ENCODE measurements around the gene DMD.

DNA sequence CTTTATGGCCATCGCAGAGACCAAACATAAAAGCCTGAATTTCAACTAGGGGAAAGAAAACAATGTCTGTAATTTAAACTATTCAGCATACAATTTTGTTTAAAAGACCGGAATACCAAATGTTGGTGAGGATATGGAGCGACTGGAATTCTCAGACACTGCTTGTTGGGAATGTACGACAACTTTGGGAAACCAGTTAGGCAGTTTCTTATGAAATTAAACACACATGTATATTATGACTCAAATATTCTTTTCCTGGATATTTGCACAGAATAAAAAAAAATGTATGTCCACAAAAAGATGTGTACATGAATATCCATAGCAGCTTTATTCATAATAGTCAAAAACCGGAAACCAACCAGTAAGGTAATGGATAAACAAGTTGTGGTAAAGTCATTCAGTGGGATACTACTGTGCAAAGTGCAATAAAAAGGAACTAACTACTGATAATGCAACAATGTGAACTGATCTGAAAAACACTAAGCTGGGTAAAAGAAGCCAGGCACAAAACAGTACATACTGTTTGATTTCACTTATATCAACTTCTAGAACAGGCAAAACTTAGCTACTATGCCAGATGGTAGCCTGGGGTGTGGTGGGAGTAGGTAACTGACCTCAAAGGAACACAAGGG lies 1986.9 kb downstream of the DMD start:
- TF ChIP-seq, protein P1, sequence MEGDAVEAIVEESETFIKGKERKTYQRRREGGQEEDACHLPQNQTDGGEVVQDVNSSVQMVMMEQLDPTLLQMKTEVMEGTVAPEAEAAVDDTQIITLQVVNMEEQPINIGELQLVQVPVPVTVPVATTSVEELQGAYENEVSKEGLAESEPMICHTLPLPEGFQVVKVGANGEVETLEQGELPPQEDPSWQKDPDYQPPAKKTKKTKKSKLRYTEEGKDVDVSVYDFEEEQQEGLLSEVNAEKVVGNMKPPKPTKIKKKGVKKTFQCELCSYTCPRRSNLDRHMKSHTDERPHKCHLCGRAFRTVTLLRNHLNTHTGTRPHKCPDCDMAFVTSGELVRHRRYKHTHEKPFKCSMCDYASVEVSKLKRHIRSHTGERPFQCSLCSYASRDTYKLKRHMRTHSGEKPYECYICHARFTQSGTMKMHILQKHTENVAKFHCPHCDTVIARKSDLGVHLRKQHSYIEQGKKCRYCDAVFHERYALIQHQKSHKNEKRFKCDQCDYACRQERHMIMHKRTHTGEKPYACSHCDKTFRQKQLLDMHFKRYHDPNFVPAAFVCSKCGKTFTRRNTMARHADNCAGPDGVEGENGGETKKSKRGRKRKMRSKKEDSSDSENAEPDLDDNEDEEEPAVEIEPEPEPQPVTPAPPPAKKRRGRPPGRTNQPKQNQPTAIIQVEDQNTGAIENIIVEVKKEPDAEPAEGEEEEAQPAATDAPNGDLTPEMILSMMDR (IDR thresholded peaks at IDR 0.05): no peak
- TF ChIP-seq POLR2AphosphoS5 (IDR thresholded peaks at IDR 0.05; ENCODE audit: low read depth, low read length): no peak
- TF ChIP-seq, protein P2, sequence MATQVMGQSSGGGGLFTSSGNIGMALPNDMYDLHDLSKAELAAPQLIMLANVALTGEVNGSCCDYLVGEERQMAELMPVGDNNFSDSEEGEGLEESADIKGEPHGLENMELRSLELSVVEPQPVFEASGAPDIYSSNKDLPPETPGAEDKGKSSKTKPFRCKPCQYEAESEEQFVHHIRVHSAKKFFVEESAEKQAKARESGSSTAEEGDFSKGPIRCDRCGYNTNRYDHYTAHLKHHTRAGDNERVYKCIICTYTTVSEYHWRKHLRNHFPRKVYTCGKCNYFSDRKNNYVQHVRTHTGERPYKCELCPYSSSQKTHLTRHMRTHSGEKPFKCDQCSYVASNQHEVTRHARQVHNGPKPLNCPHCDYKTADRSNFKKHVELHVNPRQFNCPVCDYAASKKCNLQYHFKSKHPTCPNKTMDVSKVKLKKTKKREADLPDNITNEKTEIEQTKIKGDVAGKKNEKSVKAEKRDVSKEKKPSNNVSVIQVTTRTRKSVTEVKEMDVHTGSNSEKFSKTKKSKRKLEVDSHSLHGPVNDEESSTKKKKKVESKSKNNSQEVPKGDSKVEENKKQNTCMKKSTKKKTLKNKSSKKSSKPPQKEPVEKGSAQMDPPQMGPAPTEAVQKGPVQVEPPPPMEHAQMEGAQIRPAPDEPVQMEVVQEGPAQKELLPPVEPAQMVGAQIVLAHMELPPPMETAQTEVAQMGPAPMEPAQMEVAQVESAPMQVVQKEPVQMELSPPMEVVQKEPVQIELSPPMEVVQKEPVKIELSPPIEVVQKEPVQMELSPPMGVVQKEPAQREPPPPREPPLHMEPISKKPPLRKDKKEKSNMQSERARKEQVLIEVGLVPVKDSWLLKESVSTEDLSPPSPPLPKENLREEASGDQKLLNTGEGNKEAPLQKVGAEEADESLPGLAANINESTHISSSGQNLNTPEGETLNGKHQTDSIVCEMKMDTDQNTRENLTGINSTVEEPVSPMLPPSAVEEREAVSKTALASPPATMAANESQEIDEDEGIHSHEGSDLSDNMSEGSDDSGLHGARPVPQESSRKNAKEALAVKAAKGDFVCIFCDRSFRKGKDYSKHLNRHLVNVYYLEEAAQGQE (IDR thresholded peaks at IDR 0.05; ENCODE audit: insufficient read depth in 1 of 2, low read depth in 2 of 2, low read length in 1 of 2): no peak
- TF ChIP-seq SIN3A (IDR thresholded peaks at IDR 0.05; ENCODE audit: borderline replicate concordance, insufficient read depth, low read depth, low read length): no peak

All from Panc1 (cell line).